B cell (primary cell): ENCODE data around the gene SPPL3. TPM values are rescaled to one million over a fixed set of nuclear protein-coding genes. Genes with fewer than 3 reads are reported as not detected.

Experiments
- ATAC-seq: fragments of 200-7000 bp; cut with Tn5 transposase; one replicate; pipeline ENCODE4 v1.10.0; 2021; ENCODE audit warnings: low read depth, mild to moderate bottlenecking, moderate number of reproducible peaks, moderate library complexity
- CTCF ChIA-PET: fragments of 350-600 bp; sonication (Branson Sonifier 250); formaldehyde crosslinking; loops from one replicate; lab custom pipeline; 2021; ENCODE audit warnings: antibody characterized with exemption, inconsistent platforms; lab: Charles Lee
- POLR2A ChIA-PET: fragments of 350-600 bp; sonication (Branson Sonifier 250); formaldehyde crosslinking; loops from one replicate; lab custom pipeline; 2021; ENCODE audit warnings: antibody characterized with exemption; lab: Charles Lee
- DNase-seq: peaks from one replicate; pipeline ENCODE4 v3.0.0; 2013
- H2AFZ ChIP-seq: 2 replicates; pipeline ENCODE4 v1.6.1; 2012; ENCODE audit warnings: mild to moderate bottlenecking, low read depth, low read length; ENCODE audit not compliant: insufficient read depth, poor library complexity, severe bottlenecking
- H3K27ac ChIP-seq, 2 donors: 1 replicate in 1 of 2; 2 replicates in 1 of 2; pipeline ENCODE4 v1.5.1; 2012 to 2013; ENCODE audit warnings: low read length in 2 of 2, mild to moderate bottlenecking in 2 of 2, moderate library complexity in 1 of 2
- H3K27me3 ChIP-seq, 4 experiments: fragments of 200-600 bp in 1 of 4; sonication (generic) in 1 of 4; replicated peaks in 1 of 4; 1 replicate in 2 of 4; 2 replicates in 2 of 4; pipeline versions ENCODE4 v1.6.1 to v1.7.0; 2013 to 2016; ENCODE audit warnings: low read length in 3 of 4, mild to moderate bottlenecking in 2 of 4, mixed read lengths in 1 of 4, moderate library complexity in 1 of 4; ENCODE audit not compliant: insufficient read depth in 4 of 4, control insufficient read depth in 3 of 4; ENCODE audit errors: control extremely low read depth in 1 of 4
- H3K36me3 ChIP-seq, 2 experiments: replicated peaks in 1 of 2; 1 replicate in 1 of 2; 2 replicates in 1 of 2; pipeline versions ENCODE4 v1.6.1 to v1.7.1; 2013; ENCODE audit warnings: low read length in 1 of 2; ENCODE audit not compliant: insufficient read depth in 2 of 2, control insufficient read depth in 1 of 2; ENCODE audit errors: control extremely low read depth in 1 of 2, extremely low read depth in 1 of 2
- H3K4me1 ChIP-seq, 2 donors: fragments of 200-600 bp in 1 of 2; sonication (generic) in 1 of 2; 1 replicate in 1 of 2; 2 replicates in 1 of 2; pipeline versions ENCODE4 v1.5.1 to v1.6.1; 2013 to 2017; ENCODE audit warnings: low read length in 2 of 2; ENCODE audit not compliant: control insufficient read depth in 2 of 2, insufficient read depth in 2 of 2
- H3K4me2 ChIP-seq: replicated peaks from 2 replicates; pipeline ENCODE3; 2012; ENCODE audit warnings: mild to moderate bottlenecking, low read depth, low read length; ENCODE audit not compliant: poor library complexity, severe bottlenecking
- H3K4me3 ChIP-seq, 5 experiments: fragments of 200-600 bp in 1 of 5; sonication (generic) in 1 of 5; 1 replicate in 3 of 5; 2 replicates in 2 of 5; pipeline versions ENCODE4 v1.5.1 to v1.7.0; 2011 to 2016; ENCODE audit warnings: low read length in 4 of 5, mild to moderate bottlenecking in 4 of 5, low read depth in 2 of 5, control low read depth in 1 of 5, moderate library complexity in 1 of 5; ENCODE audit not compliant: insufficient read depth in 1 of 5; ENCODE audit errors: control extremely low read depth in 1 of 5, extremely low read depth in 1 of 5
- H3K79me2 ChIP-seq: fragments of 200-600 bp; sonication (generic); one replicate; pipeline ENCODE4 v1.6.0; 2016; ENCODE audit warnings: low read length; ENCODE audit not compliant: control insufficient read depth, insufficient read depth
- H3K9ac ChIP-seq: fragments of 200-600 bp; sonication (generic); 2 replicates; pipeline ENCODE4 v1.6.1; 2017; ENCODE audit warnings: mild to moderate bottlenecking, low read length, moderate library complexity
- H3K9me3 ChIP-seq, 3 donors: one replicate each; pipeline versions ENCODE4 v1.6.1 to v1.7.1; 2013; ENCODE audit warnings: low read length in 2 of 3; ENCODE audit not compliant: control insufficient read depth in 2 of 3, insufficient read depth in 1 of 3; ENCODE audit errors: control extremely low read depth in 1 of 3
- H4K20me1 ChIP-seq: 2 replicates; pipeline ENCODE4 v1.6.0; 2012; ENCODE audit warnings: mild to moderate bottlenecking, low read length; ENCODE audit not compliant: insufficient read depth, control insufficient read depth, poor library complexity, severe bottlenecking
- H3K27ac Mint-ChIP-seq: one replicate; pipeline ENCODE4 v1.8.0; 2021; ENCODE audit warnings: mixed read lengths
- H3K27me3 Mint-ChIP-seq: one replicate; pipeline ENCODE4 v1.8.0; 2021; ENCODE audit warnings: mixed read lengths
- H3K4me1 Mint-ChIP-seq: one replicate; pipeline ENCODE4 v1.8.0; 2021; ENCODE audit warnings: mixed read lengths
- H3K4me3 Mint-ChIP-seq: one replicate; pipeline ENCODE4 v1.8.0; 2021; ENCODE audit warnings: mixed read lengths
- H3K9me3 Mint-ChIP-seq: one replicate; pipeline ENCODE4 v1.8.0; 2022; ENCODE audit warnings: mixed read lengths; ENCODE audit not compliant: insufficient read depth
- CTCF ChIP-seq: fragments of 200-600 bp; IDR thresholded peaks from one replicate; pipeline ENCODE4 v1.8.0; 2022; ENCODE audit warnings: antibody characterized with exemption, mild to moderate bottlenecking
- EZH2 ChIP-seq: IDR thresholded peaks from 2 replicates; pipeline ENCODE4 v1.6.1; 2012; ENCODE audit warnings: borderline replicate concordance, low read depth, mild to moderate bottlenecking, moderate library complexity, low read length; ENCODE audit not compliant: insufficient read depth, poor library complexity, severe bottlenecking
- WGBS: methylation state at CpG from one replicate; pipeline ENCODE4 v1.1.5; 2013; ENCODE audit warnings: missing lambda C conversion rate; ENCODE audit not compliant: insufficient coverage; 5-methylcytosine and 5-hydroxymethylcytosine counted together
- intact Hi-C: fragments of 100-400 bp; cut with micrococcal nuclease; formaldehyde crosslinking; loops from one replicate; pipeline ENCODE4 v1.10.0; 2022
- polyA plus RNA-seq: library from polyadenylated mRNA; depleted of rRNA; stranded (reverse); fragments of >200 nt; gene quantifications from 2 replicates; pipeline ENCODE4 v1.2.3, GENCODE V29; 2012
- total RNA-seq, 2 donors: library from RNA; stranded (reverse); fragments of 120-200 nt in 1 of 2; gene quantifications; 1 replicate in 1 of 2; 2 replicates in 1 of 2; pipeline versions ENCODE4 v1.2.3 to v1.2.4, GENCODE V29; 2013 to 2022

SPPL3 gene
- total and polyA plus RNA-seq, 2 donors (not counting 1 experiment from before 2014, with no cell fraction given): 12.3 to 43.6 TPM

GRCh38 chr12:120865098-120865497 is 39.1 kb downstream of the SPPL3 start:
- Mint-ChIP-seq H3K9me3 (no peaks in the 10 kb centered on the region), H3K4me1 (peaks cover 32% of the 10 kb centered on the region), H3K4me3 (no peak overlapping the region), H3K27me3 (no peaks in the 10 kb centered on the region), H3K27ac (peak overlapping the region; percentile 17)
- ATAC-seq (no peak), DNase-seq (no peak)
- no peak overlapping the region for H3K4me2 ChIP-seq
- intact Hi-C loops: no loop called here
- peaks cover 99% of the 10 kb centered on the region for H3K79me2 ChIP-seq
- no peak overlapping the region for H2AFZ ChIP-seq
- no peak overlapping the region for H3K9ac ChIP-seq
- peaks cover 0 to 4% of the 10 kb centered on the region in 2 experiments for H3K36me3 ChIP-seq
- no peak overlapping the region for H3K27ac ChIP-seq
- ChIA-PET CTCF (no interaction called here), POLR2A (no interaction called here)
- peaks cover 0 to 3% of the 10 kb centered on the region in 2 donors for H3K4me1 ChIP-seq
- H3K4me3 ChIP-seq: no peak overlapping the region
- no peak for TF ChIP-seq EZH2
- no peak for TF ChIP-seq CTCF
- WGBS: 100% methylated on average over 2 of the region's 3 CpGs
- H3K9me3 ChIP-seq: no peaks in the 10 kb centered on the region
- H4K20me1 ChIP-seq: peaks cover 60% of the 10 kb centered on the region
- H3K27me3 ChIP-seq: no peaks in the 10 kb centered on the region

GRCh38 chr12:120862664-120863063 is 41.5 kb downstream of the SPPL3 start:
- H3K4me2 ChIP-seq: no peak overlapping the region
- no peak overlapping the region for H2AFZ ChIP-seq
- POLR2A ChIA-PET: no interaction called here
- H3K9me3 ChIP-seq: peaks cover 0 to 3% (median 3%) of the 10 kb centered on the region in 3 donors
- Mint-ChIP-seq H3K9me3 (no peaks in the 10 kb centered on the region), H3K27ac (no peak overlapping the region), H3K4me3 (no peak overlapping the region), H3K4me1 (peaks cover 45% of the 10 kb centered on the region), H3K27me3 (no peaks in the 10 kb centered on the region)
- H3K9ac ChIP-seq: no peak overlapping the region
- no peak overlapping the region for H3K4me3 ChIP-seq
- peaks cover 15 to 17% of the 10 kb centered on the region in 2 donors for H3K4me1 ChIP-seq
- CTCF ChIA-PET: interaction anchor here (1.4 kb wide), 2 partner anchors 17 to 109 kb away, joined by 3 read pairs; no protein-coding TSS in a partner anchor
- intact Hi-C loops: no loop called here
- H3K79me2 ChIP-seq: peaks cover 98% of the 10 kb centered on the region
- H4K20me1 ChIP-seq: peaks cover 49% of the 10 kb centered on the region
- no peak for DNase-seq
- ATAC-seq: no peak
- WGBS: no CpG with 5 or more reads among the region's 1 CpG
- peaks cover 0 to 3% of the 10 kb centered on the region in 2 experiments for H3K36me3 ChIP-seq
- TF ChIP-seq EZH2 (no peak), CTCF (no peak)
- H3K27me3 ChIP-seq: no peaks in the 10 kb centered on the region
- H3K27ac ChIP-seq: no peak overlapping the region
